ENCODE results near the gene CLC. TPM values are rescaled to one million over a fixed set of nuclear protein-coding genes. Genes with fewer than 3 reads are reported as not detected.
"Not testable (repeated sequence)": the region's sequence is repeated elsewhere in the genome, so short reads cannot be mapped to it uniquely, and the experiment has no call there.

Gene CLC
- total and polyA plus RNA-seq, 4 donors, result not detected

- DNase-seq; H3K27me3 ChIP-seq (ENCODE audit: control insufficient read depth in 1 of 2, insufficient read depth in 2 of 2, low read length in 1 of 2); H3K27ac ChIP-seq (ENCODE audit: low read depth in 1 of 2, low read length in 2 of 2); H3K4me1 ChIP-seq (ENCODE audit: control insufficient read depth in 1 of 2, insufficient read depth in 2 of 2, low read length in 2 of 2); H3K9me3 ChIP-seq (ENCODE audit: control insufficient read depth, low read length); H3K4me3 ChIP-seq (ENCODE audit: low read length in 2 of 2); H3K36me3 ChIP-seq (ENCODE audit: control insufficient read depth in 1 of 2, insufficient read depth in 2 of 2, low read length in 1 of 2); intact Hi-C loops (cut with DNase I); ATAC-seq (ENCODE audit: low FRiP score): not testable (repeated sequence)
- WGBS, 2 donors, result 76 to 87% methylated on average over 3 of the region's 3 CpGs
Measured at GRCh38 chr19:39720144-39720543, 17.7 kb downstream of the CLC start.

- ATAC-seq (ENCODE audit: low FRiP score) (no peak), DNase-seq (no peak)
- H3K9me3 ChIP-seq (ENCODE audit: control insufficient read depth, low read length), result no peaks in the 10 kb centered on the region
- intact Hi-C loops (cut with DNase I), result no loop called here
- 82 to 84% methylated on average over 4 of the region's 4 CpGs for WGBS, 2 donors
- H3K27ac ChIP-seq (ENCODE audit: low read depth in 1 of 2, low read length in 2 of 2), result no peak overlapping the region
- H3K4me1 ChIP-seq (ENCODE audit: control insufficient read depth in 1 of 2, insufficient read depth in 2 of 2, low read length in 2 of 2), result no peaks in the 10 kb centered on the region
- no peaks in the 10 kb centered on the region for H3K27me3 ChIP-seq (ENCODE audit: control insufficient read depth in 1 of 2, insufficient read depth in 2 of 2, low read length in 1 of 2)
- H3K4me3 ChIP-seq (ENCODE audit: low read length in 2 of 2), result no peak overlapping the region
- no peaks in the 10 kb centered on the region for H3K36me3 ChIP-seq (ENCODE audit: control insufficient read depth in 1 of 2, insufficient read depth in 2 of 2, low read length in 1 of 2)
Measured at GRCh38 chr19:39710333-39710890, 27.4 kb downstream of the CLC start.

- 78% methylated on average over 5 of the region's 5 CpGs for WGBS, 2 donors
- Histone ChIP-seq H3K9me3 (ENCODE audit: control insufficient read depth, low read length) (no peaks in the 10 kb centered on the region), H3K4me3 (ENCODE audit: low read length in 2 of 2) (no peak overlapping the region), H3K27me3 (ENCODE audit: control insufficient read depth in 1 of 2, insufficient read depth in 2 of 2, low read length in 1 of 2) (no peaks in the 10 kb centered on the region), H3K36me3 (ENCODE audit: control insufficient read depth in 1 of 2, insufficient read depth in 2 of 2, low read length in 1 of 2) (no peaks in the 10 kb centered on the region), H3K4me1 (ENCODE audit: control insufficient read depth in 1 of 2, insufficient read depth in 2 of 2, low read length in 2 of 2) (no peaks in the 10 kb centered on the region), H3K27ac (ENCODE audit: low read depth in 1 of 2, low read length in 2 of 2) (no peak overlapping the region)
- intact Hi-C loops (cut with DNase I), result no loop called here
- ATAC-seq (ENCODE audit: low FRiP score) (no peak), DNase-seq (no peak)
Measured at GRCh38 chr19:39709026-39709872, 28.6 kb downstream of the CLC start.

GRCh38 chr19:39708594-39708993, 29.2 kb downstream of the CLC start:
- no peaks in the 10 kb centered on the region for H3K36me3 ChIP-seq (ENCODE audit: control insufficient read depth in 1 of 2, insufficient read depth in 2 of 2, low read length in 1 of 2)
- H3K27ac ChIP-seq (ENCODE audit: low read depth in 1 of 2, low read length in 2 of 2), result no peak overlapping the region
- ATAC-seq (ENCODE audit: low FRiP score) (no peak), DNase-seq (no peak)
- H3K9me3 ChIP-seq (ENCODE audit: control insufficient read depth, low read length), result no peaks in the 10 kb centered on the region
- H3K4me3 ChIP-seq (ENCODE audit: low read length in 2 of 2), result no peak overlapping the region
- intact Hi-C loops (cut with DNase I), result no loop called here
- no peaks in the 10 kb centered on the region for H3K27me3 ChIP-seq (ENCODE audit: control insufficient read depth in 1 of 2, insufficient read depth in 2 of 2, low read length in 1 of 2)
- no peaks in the 10 kb centered on the region for H3K4me1 ChIP-seq (ENCODE audit: control insufficient read depth in 1 of 2, insufficient read depth in 2 of 2, low read length in 2 of 2)
- 76 to 79% methylated on average over 6 of the region's 6 CpGs for WGBS, 2 donors

GRCh38 chr19:39705578-39706188, 32.1 kb downstream of the CLC start:
- 68 to 69% methylated on average over 8 of the region's 8 CpGs for WGBS, 2 donors
- intact Hi-C loops (cut with DNase I), result no loop called here
- no peaks in the 10 kb centered on the region for H3K4me1 ChIP-seq (ENCODE audit: control insufficient read depth in 1 of 2, insufficient read depth in 2 of 2, low read length in 2 of 2)
- no peak overlapping the region for H3K27ac ChIP-seq (ENCODE audit: low read depth in 1 of 2, low read length in 2 of 2)
- H3K9me3 ChIP-seq (ENCODE audit: control insufficient read depth, low read length), result no peaks in the 10 kb centered on the region
- no peaks in the 10 kb centered on the region for H3K27me3 ChIP-seq (ENCODE audit: control insufficient read depth in 1 of 2, insufficient read depth in 2 of 2, low read length in 1 of 2)
- no peaks in the 10 kb centered on the region for H3K36me3 ChIP-seq (ENCODE audit: control insufficient read depth in 1 of 2, insufficient read depth in 2 of 2, low read length in 1 of 2)
- no peak for ATAC-seq (ENCODE audit: low FRiP score)
- no peak for DNase-seq
- H3K4me3 ChIP-seq (ENCODE audit: low read length in 2 of 2), result no peak overlapping the region

GRCh38 chr19:39704181-39705044, 33.4 kb downstream of the CLC start, which contains the start of gene LGALS14:
Gene LGALS14, plus strand, starts transcription at chr19:39704481. Its CDS starts 48 bp downstream, at chr19:39704529.
- Histone ChIP-seq H3K9me3 (ENCODE audit: control insufficient read depth, low read length) (no peaks in the 10 kb centered on the region), H3K4me3 (ENCODE audit: low read length in 2 of 2) (no peak within 1 kb of the TSS), H3K36me3 (ENCODE audit: control insufficient read depth in 1 of 2, insufficient read depth in 2 of 2, low read length in 1 of 2) (no peaks in the 10 kb centered on the region), H3K27ac (ENCODE audit: low read depth in 1 of 2, low read length in 2 of 2) (no peak within 1 kb of the TSS), H3K27me3 (ENCODE audit: control insufficient read depth in 1 of 2, insufficient read depth in 2 of 2, low read length in 1 of 2) (no peaks in the 10 kb centered on the region), H3K4me1 (ENCODE audit: control insufficient read depth in 1 of 2, insufficient read depth in 2 of 2, low read length in 2 of 2) (no peaks in the 10 kb centered on the region)
- 59 to 60% methylated on average over 6 of the region's 6 CpGs for WGBS, 2 donors
- intact Hi-C loops (cut with DNase I), result no loop called here
- no peak for DNase-seq
- ATAC-seq (ENCODE audit: low FRiP score), result no peak

GRCh38 chr19:39701291-39701690, 36.5 kb downstream of the CLC start:
- Histone ChIP-seq H3K27ac (ENCODE audit: low read depth in 1 of 2, low read length in 2 of 2) (no peak overlapping the region), H3K9me3 (ENCODE audit: control insufficient read depth, low read length) (peaks cover 2% of the 10 kb centered on the region), H3K4me1 (ENCODE audit: control insufficient read depth in 1 of 2, insufficient read depth in 2 of 2, low read length in 2 of 2) (no peaks in the 10 kb centered on the region), H3K27me3 (ENCODE audit: control insufficient read depth in 1 of 2, insufficient read depth in 2 of 2, low read length in 1 of 2) (no peaks in the 10 kb centered on the region), H3K4me3 (ENCODE audit: low read length in 2 of 2) (no peak overlapping the region), H3K36me3 (ENCODE audit: control insufficient read depth in 1 of 2, insufficient read depth in 2 of 2, low read length in 1 of 2) (no peaks in the 10 kb centered on the region)
- intact Hi-C loops (cut with DNase I), result no loop called here
- no peak for DNase-seq
- ATAC-seq (ENCODE audit: low FRiP score), result no peak
- WGBS, 2 donors, result 66 to 68% methylated on average over 5 of the region's 5 CpGs

- intact Hi-C loops (cut with DNase I), result no loop called here
- no peak for DNase-seq
- H3K9me3 ChIP-seq (ENCODE audit: control insufficient read depth, low read length), result peaks cover 2% of the 10 kb centered on the region
- H3K36me3 ChIP-seq (ENCODE audit: control insufficient read depth in 1 of 2, insufficient read depth in 2 of 2, low read length in 1 of 2), result no peaks in the 10 kb centered on the region
- H3K4me3 ChIP-seq (ENCODE audit: low read length in 2 of 2), result no peak overlapping the region
- no peaks in the 10 kb centered on the region for H3K4me1 ChIP-seq (ENCODE audit: control insufficient read depth in 1 of 2, insufficient read depth in 2 of 2, low read length in 2 of 2)
- H3K27ac ChIP-seq (ENCODE audit: low read depth in 1 of 2, low read length in 2 of 2), result no peak overlapping the region
- H3K27me3 ChIP-seq (ENCODE audit: control insufficient read depth in 1 of 2, insufficient read depth in 2 of 2, low read length in 1 of 2), result no peaks in the 10 kb centered on the region
- no peak for ATAC-seq (ENCODE audit: low FRiP score)
Measured at GRCh38 chr19:39698535-39698934, 39.3 kb downstream of the CLC start.
